NCI-H1417 (cell line): ENCODE results near the gene OR10H5.

ENCODE experiments used
- DNase-seq, 3 experiments: peaks; one replicate each; lab custom pipeline; 2025; lab: John Stamatoyannopoulos, UW

Gene OR10H5

DNA sequence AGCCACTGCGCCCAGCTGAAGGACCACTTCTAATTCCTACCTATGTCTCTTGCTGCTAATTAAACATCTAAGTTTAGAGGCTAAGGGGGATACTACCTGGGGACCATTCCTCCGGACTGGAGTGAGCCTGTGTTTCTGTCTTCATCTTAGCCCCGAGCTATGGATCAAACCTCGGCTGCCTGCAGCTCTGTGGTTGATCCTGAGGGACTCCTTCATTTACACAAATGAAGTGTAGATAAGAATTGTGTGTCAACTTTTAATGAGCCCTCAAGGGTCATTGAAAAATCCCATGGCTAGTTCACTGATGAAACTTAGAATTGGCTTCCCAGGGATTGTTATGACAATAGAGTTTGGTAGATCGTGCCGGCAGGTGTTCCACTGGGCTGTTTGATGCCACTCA, 59.5 kb downstream of the OR10H5 start:
- no peak for DNase-seq

DNA sequence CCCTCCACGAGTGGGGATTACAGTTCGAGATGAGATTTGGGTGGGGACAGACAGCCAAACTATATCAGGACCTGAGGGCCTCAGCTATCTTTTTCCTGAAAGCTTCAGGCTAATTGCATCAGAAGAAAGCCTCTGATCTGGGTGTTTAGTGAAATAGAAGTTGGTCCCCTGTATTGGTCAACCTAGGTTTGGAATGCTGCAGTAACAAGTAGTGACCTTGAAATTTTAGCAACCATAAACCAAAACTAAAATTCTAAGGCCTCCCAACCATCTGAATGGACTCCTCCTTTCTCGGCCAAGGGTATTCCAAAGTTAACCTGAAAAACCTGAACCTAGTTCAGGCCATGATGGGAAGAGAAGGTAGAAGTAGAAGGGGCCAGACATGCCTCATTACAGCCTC, 62.9 kb downstream of the OR10H5 start:
- DNase-seq = no peak
